HCT116 (cell line): ENCODE results near the gene KHDC3L. TPM values are rescaled to one million over a fixed set of nuclear protein-coding genes. Genes with fewer than 3 reads are reported as not detected.

Experiments used
- ATAC-seq: fragments of 200-7000 bp; cut with Tn5 transposase; 2 replicates; pipeline ENCODE4 v1.9.1; 2020; ENCODE audit warnings: mild to moderate bottlenecking, moderate library complexity
- BruUV-seq: library from RNA; stranded (reverse); fragments of 400-500 nt; replicated peaks from 2 replicates; lab custom pipeline; 2021; lab: Mats Ljungman, UMichigan
- CTCF ChIA-PET: fragments of 300-600 bp; sonication (Branson Sonifier 250); formaldehyde crosslinking; loops from one replicate; lab custom pipeline; 2021; ENCODE audit warnings: antibody characterized with exemption; lab: Charles Lee
- POLR2A ChIA-PET: fragments of 300-600, 350-600 bp; sonication (Branson Sonifier 250); formaldehyde crosslinking; loops from one replicate; lab custom pipeline; 2021; ENCODE audit warnings: antibody characterized with exemption; lab: Charles Lee
- RAD21 ChIA-PET, 2 experiments: fragments of 300-600 bp; sonication (Branson Sonifier 250); formaldehyde crosslinking; loops; one replicate each; lab custom pipeline; 2023; ENCODE audit warnings: low total read pairs in 2 of 2; ENCODE audit not compliant: uncharacterized antibody in 2 of 2, unreplicated experiment in 2 of 2, low non-redundant PET in 1 of 2; lab: Charles Lee
- DNase-seq: peaks from one replicate; pipeline ENCODE4 v3.0.0-alpha.2; 2010; ENCODE audit warnings: low read depth, low spot score
- H2AFZ ChIP-seq: fragments of 200-600 bp; shearing (Covaris generic), sonication (generic); 2 replicates; pipeline ENCODE4 v1.6.1; 2017; ENCODE audit warnings: low read depth, mixed run types, mixed read lengths, antibody characterized with exemption, low read length; ENCODE audit not compliant: poor library complexity, severe bottlenecking
- H3K27ac ChIP-seq: 2 replicates; pipeline ENCODE4 v1.5.1; 2012; ENCODE audit warnings: low read depth, low read length
- H3K27me3 ChIP-seq: fragments of 200-600 bp; sonication (generic); 2 replicates; pipeline ENCODE4 v1.6.1; 2016; ENCODE audit warnings: mixed run types, low read length, mixed read lengths; ENCODE audit not compliant: insufficient read depth
- H3K36me3 ChIP-seq, 2 experiments: fragments of 200-500 bp in 1 of 2; fragments of 200-600 bp in 1 of 2; sonication (Bioruptor generic) in 1 of 2; sonication (generic) in 1 of 2; 2 replicates each; pipeline versions ENCODE4 v1.5.1 to v1.6.1; 2014 to 2016; ENCODE audit warnings: low read length in 2 of 2, inconsistent platforms in 1 of 2, mixed read lengths in 1 of 2, mixed run types in 1 of 2; ENCODE audit not compliant: insufficient read depth in 2 of 2, control insufficient read depth in 1 of 2
- H3K4me1 ChIP-seq, 2 experiments: fragments of 200-600 bp in 1 of 2; sonication (generic) in 1 of 2; 2 replicates each; pipeline versions ENCODE4 v1.5.1 to v1.6.1; 2012 to 2017; ENCODE audit warnings: low read length in 2 of 2, inconsistent platforms in 1 of 2, mild to moderate bottlenecking in 1 of 2, mixed read lengths in 1 of 2, mixed run types in 1 of 2, moderate library complexity in 1 of 2; ENCODE audit not compliant: insufficient read depth in 2 of 2, control insufficient read depth in 1 of 2
- H3K4me2 ChIP-seq: fragments of 200-600 bp; sonication (generic); 2 replicates; pipeline ENCODE4 v1.6.1; 2017; ENCODE audit warnings: mixed run types, low read length, mixed read lengths
- H3K4me3 ChIP-seq, 2 experiments: fragments of 200-600 bp in 1 of 2; sonication (generic) in 1 of 2; replicated peaks in 1 of 2; 2 replicates each; pipeline ENCODE4 v1.5.1; 2011 to 2016; ENCODE audit warnings: low read length in 2 of 2, control low read depth in 1 of 2, low read depth in 1 of 2, mild to moderate bottlenecking in 1 of 2, mixed read lengths in 1 of 2, mixed run types in 1 of 2
- H3K79me2 ChIP-seq: fragments of 200-600 bp; sonication (generic); 2 replicates; pipeline ENCODE4 v1.6.1; 2017; ENCODE audit warnings: mild to moderate bottlenecking, mixed run types, low read length, moderate library complexity, mixed read lengths; ENCODE audit not compliant: insufficient read depth
- H3K9ac ChIP-seq: fragments of 200-600 bp; sonication (generic); 2 replicates; pipeline ENCODE4 v1.6.1; 2016; ENCODE audit warnings: low read length, mixed read lengths
- H3K9me2 ChIP-seq: fragments of 200-600 bp; sonication (generic), shearing (Covaris generic); 2 replicates; pipeline ENCODE4 v1.6.1; 2017; ENCODE audit warnings: mixed run types, mild to moderate bottlenecking, moderate library complexity; ENCODE audit not compliant: insufficient read depth
- H3K9me3 ChIP-seq, 2 experiments: fragments of 200-500 bp in 1 of 2; fragments of 200-600 bp in 1 of 2; sonication (Bioruptor generic) in 1 of 2; sonication (generic) in 1 of 2; 2 replicates each; pipeline ENCODE4 v1.6.1; 2014 to 2017; ENCODE audit warnings: low read length in 2 of 2, mixed read lengths in 2 of 2, inconsistent platforms in 1 of 2, low read depth in 1 of 2, mild to moderate bottlenecking in 1 of 2, mixed run types in 1 of 2, moderate library complexity in 1 of 2; ENCODE audit not compliant: control insufficient read depth in 1 of 2, insufficient read depth in 1 of 2
- H4K20me1 ChIP-seq: fragments of 200-600 bp; sonication (generic), shearing (Covaris generic); 2 replicates; pipeline ENCODE4 v1.6.1; 2017; ENCODE audit warnings: mixed run types, mild to moderate bottlenecking, moderate library complexity; ENCODE audit not compliant: insufficient read depth
- EGR1 ChIP-seq: IDR thresholded peaks from 2 replicates; pipeline ENCODE4 v1.6.1; 2012; ENCODE audit warnings: low read depth
- FOSL1 ChIP-seq: IDR thresholded peaks from 2 replicates; pipeline ENCODE4 v1.6.1; 2012; ENCODE audit warnings: low read depth
- JUND ChIP-seq: IDR thresholded peaks from 2 replicates; pipeline ENCODE4 v1.6.1; 2012
- POLR2A ChIP-seq: IDR thresholded peaks from 2 replicates; pipeline ENCODE4 v1.7.0; 2011; ENCODE audit warnings: borderline replicate concordance; ENCODE audit not compliant: insufficient read depth, insufficient read length; ENCODE audit errors: extremely low read depth
- SRF ChIP-seq: IDR thresholded peaks from 2 replicates; pipeline ENCODE4 v1.6.1; 2012; ENCODE audit warnings: low read depth
- TCF7L2 ChIP-seq: IDR thresholded peaks from 2 replicates; pipeline ENCODE4 v1.7.0; 2011; ENCODE audit warnings: borderline replicate concordance, inconsistent platforms; ENCODE audit not compliant: insufficient read depth, insufficient read length; ENCODE audit errors: extremely low read depth
- YY1 ChIP-seq: IDR thresholded peaks from 2 replicates; pipeline ENCODE4 v1.6.1; 2011; ENCODE audit warnings: low read length, low read depth, moderate library complexity, mild to moderate bottlenecking; ENCODE audit not compliant: insufficient replicate concordance; ENCODE audit errors: extremely low read depth
- intact Hi-C: fragments of 100-400 bp; cut with micrococcal nuclease; formaldehyde crosslinking; loops from 2 replicates; pipeline ENCODE4 v1.10.0; 2022
- total RNA-seq: library from RNA; stranded (reverse); gene quantifications from one replicate; pipeline ENCODE4 v1.2.1, GENCODE V29; 2021; ENCODE audit not compliant: unreplicated experiment
- TF ChIP-seq, protein P1 (sequence below): IDR thresholded peaks from 2 replicates; pipeline ENCODE4 v1.6.1; 2012; ENCODE audit warnings: low read depth
- TF ChIP-seq, protein P2 (sequence below): IDR thresholded peaks from 2 replicates; pipeline ENCODE4 v1.6.1; 2012

KHDC3L gene
- total RNA-seq, 1 experiment from 2014 or later, result not detected

- TF ChIP-seq TCF7L2 (no peak), SRF (no peak), YY1 (no peak), FOSL1 (no peak), JUND (no peak)
Observed at GRCh38 chr6:73371984-73372383, 9.5 kb downstream of the KHDC3L start (continued).

DNA sequence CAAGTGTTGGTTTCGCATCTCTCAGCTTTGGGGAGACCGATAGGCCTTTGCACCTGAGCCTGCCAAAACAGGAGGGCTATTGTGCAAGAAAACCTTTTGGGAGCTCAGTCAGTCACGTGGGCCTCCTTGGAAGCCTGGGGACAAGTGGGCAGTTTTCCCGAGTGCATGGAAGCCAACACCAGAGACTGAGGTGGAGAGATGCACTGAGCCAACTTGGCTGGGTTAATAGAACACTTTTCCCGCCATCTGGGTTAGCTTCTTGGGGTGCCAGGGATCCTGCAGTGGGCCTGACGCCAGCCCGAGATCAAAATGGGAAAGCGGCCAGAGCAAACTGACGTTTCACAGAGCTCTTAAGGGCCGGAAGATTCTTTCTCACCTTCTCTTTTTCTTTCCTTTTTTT is 10.1 kb downstream of the KHDC3L start:
- no peaks in the 10 kb centered on the region for H3K79me2 ChIP-seq
- BruUV-seq, result no TSS peak
- ChIA-PET POLR2A (no interaction called here), CTCF (no interaction called here), RAD21 (no interaction called here)
- no peaks in the 10 kb centered on the region for H3K4me1 ChIP-seq
- H3K9ac ChIP-seq, result no peak overlapping the region
- H3K27me3 ChIP-seq, result no peaks in the 10 kb centered on the region
- no peak overlapping the region for H3K4me2 ChIP-seq
- intact Hi-C loops, result no loop called here
- ATAC-seq, result no peak
- H3K9me3 ChIP-seq, result no peaks in the 10 kb centered on the region
- H3K27ac ChIP-seq, result no peak overlapping the region
- H3K4me3 ChIP-seq, result no peak overlapping the region
- no peak for DNase-seq
- H2AFZ ChIP-seq, result no peak overlapping the region
- H3K9me2 ChIP-seq, result no peaks in the 10 kb centered on the region
- no peaks in the 10 kb centered on the region for H3K36me3 ChIP-seq
- H4K20me1 ChIP-seq, result no peaks in the 10 kb centered on the region
- TF ChIP-seq, protein P1, sequence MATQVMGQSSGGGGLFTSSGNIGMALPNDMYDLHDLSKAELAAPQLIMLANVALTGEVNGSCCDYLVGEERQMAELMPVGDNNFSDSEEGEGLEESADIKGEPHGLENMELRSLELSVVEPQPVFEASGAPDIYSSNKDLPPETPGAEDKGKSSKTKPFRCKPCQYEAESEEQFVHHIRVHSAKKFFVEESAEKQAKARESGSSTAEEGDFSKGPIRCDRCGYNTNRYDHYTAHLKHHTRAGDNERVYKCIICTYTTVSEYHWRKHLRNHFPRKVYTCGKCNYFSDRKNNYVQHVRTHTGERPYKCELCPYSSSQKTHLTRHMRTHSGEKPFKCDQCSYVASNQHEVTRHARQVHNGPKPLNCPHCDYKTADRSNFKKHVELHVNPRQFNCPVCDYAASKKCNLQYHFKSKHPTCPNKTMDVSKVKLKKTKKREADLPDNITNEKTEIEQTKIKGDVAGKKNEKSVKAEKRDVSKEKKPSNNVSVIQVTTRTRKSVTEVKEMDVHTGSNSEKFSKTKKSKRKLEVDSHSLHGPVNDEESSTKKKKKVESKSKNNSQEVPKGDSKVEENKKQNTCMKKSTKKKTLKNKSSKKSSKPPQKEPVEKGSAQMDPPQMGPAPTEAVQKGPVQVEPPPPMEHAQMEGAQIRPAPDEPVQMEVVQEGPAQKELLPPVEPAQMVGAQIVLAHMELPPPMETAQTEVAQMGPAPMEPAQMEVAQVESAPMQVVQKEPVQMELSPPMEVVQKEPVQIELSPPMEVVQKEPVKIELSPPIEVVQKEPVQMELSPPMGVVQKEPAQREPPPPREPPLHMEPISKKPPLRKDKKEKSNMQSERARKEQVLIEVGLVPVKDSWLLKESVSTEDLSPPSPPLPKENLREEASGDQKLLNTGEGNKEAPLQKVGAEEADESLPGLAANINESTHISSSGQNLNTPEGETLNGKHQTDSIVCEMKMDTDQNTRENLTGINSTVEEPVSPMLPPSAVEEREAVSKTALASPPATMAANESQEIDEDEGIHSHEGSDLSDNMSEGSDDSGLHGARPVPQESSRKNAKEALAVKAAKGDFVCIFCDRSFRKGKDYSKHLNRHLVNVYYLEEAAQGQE, result no peak
- TF ChIP-seq, protein P2, sequence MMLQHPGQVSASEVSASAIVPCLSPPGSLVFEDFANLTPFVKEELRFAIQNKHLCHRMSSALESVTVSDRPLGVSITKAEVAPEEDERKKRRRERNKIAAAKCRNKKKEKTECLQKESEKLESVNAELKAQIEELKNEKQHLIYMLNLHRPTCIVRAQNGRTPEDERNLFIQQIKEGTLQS, result no peak
- TF ChIP-seq POLR2A, result no peak
- no peak for TF ChIP-seq EGR1
- TF ChIP-seq, all 23 proteins: peak for 0
